CD4-positive, alpha-beta T cell treated with Interleukin-6 for 4 hours (primary cell): ENCODE results near the gene ATAD5.
"Not testable (repeated sequence)": the region's sequence is repeated elsewhere in the genome, so short reads cannot be mapped to it uniquely, and the experiment has no call there.

Source experiments
- DNase-seq: peaks from one replicate; pipeline ENCODE4 v3.0.0-alpha.2; 2020; ENCODE audit warnings: mixed read lengths

The ATAD5 gene

DNA sequence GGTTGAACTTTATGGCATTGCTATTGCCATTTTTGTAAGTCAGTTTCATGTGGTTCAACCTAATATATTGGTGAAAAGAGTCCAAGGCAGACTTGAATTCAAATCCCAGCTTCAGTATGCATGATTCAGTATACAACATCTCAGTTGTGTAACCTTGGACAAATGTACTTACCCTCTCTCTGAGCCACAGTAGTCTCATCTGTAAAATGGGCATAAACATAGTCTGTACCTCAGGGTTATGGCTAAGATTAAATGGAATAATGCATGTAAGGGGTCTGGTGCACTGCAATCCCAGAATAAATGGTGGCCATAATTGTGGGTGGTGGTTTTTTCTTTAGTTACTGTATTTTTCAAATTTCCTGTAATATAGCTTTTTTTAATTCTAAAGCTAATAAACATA lies 85.3 kb downstream of the ATAD5 start:
- no peak for DNase-seq

DNA sequence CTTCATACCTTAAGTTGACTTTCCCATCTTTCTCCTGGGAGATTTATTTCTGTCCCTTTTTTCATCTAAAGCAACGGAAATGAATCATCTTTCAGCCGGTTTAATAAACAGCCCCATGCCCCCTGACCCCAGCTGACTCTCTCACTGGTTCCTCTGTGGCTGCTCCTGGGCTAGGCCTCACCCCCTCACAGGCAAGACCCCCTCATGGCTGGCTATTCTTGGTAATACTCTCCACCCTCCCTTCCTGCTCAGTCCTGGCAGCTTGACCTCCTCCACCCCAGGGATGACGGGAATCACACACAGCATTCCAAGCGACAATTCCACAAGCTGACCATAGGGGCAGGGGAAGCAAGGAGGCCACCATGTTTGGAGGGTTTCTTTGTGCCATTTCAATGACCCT lies 88.5 kb downstream of the ATAD5 start:
- no peak for DNase-seq

GRCh38 chr17:30920683-30921543 lies 89.1 kb downstream of the ATAD5 start:
- DNase-seq = no peak

DNA sequence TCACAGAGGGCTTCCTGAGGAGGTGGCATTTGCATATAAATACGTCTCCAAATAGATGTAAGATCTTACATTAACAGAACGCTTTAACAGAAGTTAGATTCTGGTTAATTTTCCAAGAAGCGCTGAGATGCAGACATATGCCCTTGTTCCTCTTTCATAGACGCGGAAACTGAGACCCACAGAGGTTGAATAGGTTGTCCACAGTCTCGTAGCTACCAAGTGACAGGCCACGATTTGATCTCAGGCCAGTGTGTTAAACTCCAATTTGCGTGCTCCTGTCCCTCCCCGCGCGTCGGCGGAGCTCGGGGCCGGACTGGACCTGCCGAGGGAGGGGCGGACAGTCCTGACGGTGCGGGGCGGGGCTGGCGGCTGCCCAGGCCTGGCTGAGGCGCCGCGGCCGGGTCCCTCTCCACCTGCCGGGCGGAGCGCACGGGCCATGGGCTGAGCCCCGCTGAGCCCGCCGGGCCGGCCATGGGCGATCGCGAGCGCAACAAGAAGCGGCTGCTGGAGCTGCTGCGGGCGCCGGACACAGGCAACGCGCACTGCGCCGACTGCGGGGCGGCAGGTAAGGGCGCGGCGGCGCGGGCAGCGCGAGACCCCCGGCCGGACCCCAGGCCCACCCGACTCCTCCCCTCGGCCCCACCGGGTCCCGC lies 89.9 kb downstream of the ATAD5 start, which contains the start of gene ADAP2:
ADAP2 (plus strand) TSS at position 402 of the 653 bp plus-strand sequence; CDS start at position 472, 70 bp downstream.
- DNase-seq = no peak

DNA sequence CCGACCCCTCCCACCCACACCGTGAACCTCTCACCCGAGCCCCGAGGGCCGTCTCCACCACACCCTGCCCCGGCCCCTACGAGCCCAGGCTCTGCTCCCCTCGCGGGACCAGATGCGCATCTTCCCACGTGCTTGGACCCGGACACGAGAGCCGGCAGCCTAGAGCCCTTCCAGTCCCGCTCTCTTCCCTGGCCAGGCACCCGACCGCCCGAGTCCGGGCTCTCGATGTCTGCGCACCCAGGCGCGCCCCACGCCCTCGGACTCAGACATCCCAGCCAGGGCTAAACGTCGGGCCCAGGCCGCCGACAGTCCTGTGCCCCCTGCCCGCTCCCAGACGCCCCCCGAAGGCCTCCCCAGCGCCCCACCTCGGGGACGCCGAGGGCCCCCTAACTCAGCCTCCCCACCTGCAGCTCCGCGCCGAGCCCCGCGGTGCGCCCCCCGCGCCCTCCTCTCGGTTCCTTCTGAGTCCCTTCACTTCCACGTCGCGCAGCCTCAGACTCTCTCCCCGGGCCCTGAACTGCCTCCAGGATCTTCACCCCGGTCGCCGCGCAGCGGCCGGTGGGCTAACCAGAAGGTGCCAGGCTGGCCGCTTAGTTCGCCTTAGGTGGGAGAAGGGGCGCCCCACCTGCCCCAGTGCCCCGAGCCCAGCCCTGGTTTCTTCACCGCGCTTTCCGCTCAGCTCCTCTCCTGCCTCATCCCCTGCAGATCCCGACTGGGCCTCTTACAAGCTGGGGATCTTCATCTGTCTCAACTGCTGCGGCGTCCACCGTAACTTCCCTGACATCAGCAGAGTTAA lies 90.7 kb downstream of the ATAD5 start:
- DNase-seq = no peak

DNA sequence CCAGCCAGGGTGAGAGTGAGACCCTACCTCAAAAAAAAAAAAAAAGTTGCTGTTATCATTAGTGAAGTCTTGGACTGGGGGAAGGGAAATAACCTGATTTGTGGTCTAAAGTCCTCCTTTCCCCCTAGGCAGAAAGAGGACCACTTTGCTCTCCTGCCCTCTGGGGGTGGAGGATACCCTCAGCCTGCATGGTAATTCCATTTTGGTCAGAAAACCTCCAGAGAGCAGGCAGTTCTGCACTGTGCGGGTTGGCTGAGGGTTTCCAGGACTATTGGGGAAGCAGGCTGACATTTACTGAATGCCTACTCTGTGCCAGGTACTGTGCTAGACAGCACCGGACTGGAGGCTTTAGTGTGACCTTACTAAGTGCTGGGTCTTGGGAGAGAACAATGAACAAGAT lies 92.6 kb downstream of the ATAD5 start:
- DNase-seq = no peak

DNA sequence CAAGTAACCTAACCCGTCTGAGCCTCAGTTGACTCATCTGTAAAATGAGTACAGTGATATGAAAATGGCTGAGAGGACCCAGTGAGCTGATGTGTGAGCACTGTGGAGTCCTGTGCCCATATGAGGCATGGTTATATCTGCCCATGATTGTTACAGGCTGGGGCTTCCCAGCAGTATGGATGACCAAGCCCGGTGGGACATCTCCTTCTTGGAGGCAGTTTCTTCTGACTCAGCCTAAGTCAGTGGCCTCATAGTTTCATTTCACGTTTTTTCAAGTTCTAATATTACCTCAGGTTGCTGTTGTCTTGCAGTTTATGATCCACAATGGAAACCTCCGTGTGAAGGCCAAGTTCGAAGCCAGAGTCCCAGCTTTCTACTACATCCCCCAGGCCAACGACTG lies 94.8 kb downstream of the ATAD5 start:
- DNase-seq = no peak

DNA sequence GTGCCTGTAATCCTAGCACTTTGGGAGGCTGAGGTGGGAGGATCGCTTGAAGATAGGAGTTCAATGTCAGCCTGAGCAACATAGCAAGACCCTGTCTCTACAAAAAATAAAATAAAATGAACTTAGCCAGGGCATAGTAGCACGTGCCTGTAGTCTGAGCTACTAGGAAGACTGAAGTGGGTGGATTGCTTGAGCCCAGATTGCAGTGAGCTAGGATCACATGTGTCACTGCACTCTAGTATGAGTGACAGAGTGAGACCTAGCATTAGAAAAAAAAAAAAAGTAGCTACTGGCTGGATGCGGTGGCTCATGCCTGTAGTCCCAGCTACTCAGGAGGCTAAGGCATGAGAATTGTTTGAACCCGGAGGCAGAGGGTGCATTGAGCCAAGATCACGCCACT lies 96.0 kb downstream of the ATAD5 start:
- DNase-seq = no peak

GRCh38 chr17:30928584-30928983 lies 96.8 kb downstream of the ATAD5 start:
- no peak for DNase-seq

DNA sequence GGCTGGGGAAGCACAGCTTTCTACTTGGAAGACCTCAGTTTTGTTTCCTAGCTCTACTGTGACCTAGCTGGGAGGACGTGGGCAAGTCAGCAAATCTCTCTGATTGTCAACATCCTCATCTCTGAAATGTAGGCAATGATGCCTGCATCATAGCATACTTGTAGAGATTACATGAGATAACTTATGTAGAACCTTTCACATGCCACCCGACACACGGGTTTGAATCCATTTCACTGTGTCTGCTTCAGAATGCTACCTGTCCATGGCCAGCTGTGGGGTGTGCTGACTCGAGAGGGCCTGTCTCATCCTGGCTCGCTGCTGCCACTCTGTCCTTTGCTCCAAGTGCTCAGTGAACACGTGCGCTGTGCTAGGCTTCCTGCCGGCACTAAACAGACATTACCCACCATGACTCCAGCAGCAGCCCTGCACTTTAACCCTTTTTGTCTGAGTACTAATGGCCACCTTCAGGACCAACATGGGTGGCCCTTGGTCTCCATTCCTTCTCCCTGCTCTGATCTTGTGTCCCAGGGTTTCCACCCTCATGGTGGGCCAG lies 97.4 kb downstream of the ATAD5 start:
- DNase-seq = no peak

DNA sequence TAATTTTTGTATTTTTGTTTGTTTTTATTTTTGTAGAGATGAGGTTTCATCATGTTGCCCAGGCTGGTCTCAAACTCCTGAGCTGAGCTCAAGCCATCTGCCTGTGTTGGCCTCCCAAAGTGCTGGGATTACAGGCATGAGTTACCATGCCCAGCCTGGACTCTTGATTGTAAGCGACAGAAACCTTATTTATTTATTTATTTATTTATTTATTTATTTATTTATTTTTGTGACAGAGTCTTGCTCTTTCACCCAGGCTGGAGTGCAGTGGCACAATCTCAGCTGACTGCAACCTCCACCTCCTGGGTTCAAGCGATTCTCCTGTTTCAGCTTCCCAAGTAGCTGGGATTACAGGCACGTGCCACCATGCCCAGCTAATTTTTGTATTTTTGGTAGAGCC lies 98.1 kb downstream of the ATAD5 start:
- DNase-seq = not testable (repeated sequence)

GRCh38 chr17:30930495-30930894 lies 98.7 kb downstream of the ATAD5 start:
- no peak for DNase-seq

DNA sequence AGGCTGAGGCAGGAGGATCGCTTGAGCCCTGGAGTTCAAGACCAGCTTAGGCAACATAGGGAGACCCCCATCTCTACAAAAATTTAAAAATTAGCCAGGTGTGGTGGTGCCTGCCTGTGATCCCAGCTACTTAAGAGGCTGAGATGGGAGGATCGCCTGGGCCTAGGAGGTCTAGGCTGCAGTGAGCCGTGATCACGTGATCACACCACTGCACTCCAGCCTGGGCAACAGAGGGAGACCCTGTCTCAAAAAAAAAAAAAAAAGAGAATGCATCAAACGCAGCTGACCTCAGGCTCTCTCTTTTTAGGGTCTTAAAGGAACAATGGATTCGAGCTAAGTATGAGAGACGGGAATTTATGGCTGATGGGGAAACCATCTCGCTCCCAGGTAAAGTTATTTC lies 99.8 kb downstream of the ATAD5 start:
- DNase-seq = not testable (repeated sequence)

DNA sequence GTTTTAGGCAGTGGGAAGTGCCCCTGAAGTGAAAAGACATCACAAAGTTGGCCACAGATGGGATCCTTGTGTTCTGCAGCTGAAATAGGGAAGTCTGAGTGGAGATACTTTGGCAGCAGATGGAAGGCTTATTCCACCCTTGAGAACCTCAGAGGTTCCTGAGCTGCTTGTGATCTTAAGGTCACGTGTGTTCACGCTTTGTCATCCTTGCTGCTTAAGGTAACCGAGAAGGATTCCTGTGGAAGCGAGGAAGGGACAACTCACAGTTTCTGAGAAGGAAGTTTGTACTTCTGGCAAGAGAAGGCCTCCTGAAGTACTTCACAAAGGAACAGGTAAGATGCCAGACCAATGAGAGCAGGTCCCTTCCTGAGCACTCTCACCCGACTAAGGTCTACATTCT lies 102.2 kb downstream of the ATAD5 start:
- no peak for DNase-seq

DNA sequence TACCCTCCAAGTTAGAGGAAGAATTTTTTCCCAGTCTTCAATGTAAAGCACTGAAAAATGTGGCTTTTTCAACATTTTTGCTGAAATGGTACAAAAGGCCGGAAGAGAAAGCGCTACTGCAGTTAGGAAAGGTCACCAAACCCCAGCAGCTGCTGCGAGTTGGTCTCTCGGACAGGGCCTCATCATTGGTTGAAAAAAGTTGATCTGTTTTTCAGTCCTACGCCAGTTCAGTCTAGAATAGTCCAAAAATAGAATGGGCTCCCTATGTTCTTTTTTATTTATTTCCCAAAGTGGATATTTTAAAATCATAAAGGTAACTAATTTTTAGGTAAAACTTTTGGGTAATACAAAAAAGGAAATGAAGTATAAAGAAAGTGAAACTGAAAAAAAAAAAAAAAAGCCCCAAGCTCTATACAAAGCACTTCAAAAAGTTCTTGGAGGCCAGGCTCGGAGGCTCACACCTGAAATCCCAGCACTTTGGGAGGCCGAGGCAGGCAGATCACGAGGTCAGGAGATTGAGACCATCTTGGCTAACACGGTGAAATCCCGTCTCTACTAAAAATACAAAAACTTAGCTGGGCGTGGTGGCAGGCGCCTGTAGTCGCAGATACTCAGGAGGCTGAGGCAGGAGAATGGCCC lies 107.4 kb downstream of the ATAD5 start:
- no peak for DNase-seq

DNA sequence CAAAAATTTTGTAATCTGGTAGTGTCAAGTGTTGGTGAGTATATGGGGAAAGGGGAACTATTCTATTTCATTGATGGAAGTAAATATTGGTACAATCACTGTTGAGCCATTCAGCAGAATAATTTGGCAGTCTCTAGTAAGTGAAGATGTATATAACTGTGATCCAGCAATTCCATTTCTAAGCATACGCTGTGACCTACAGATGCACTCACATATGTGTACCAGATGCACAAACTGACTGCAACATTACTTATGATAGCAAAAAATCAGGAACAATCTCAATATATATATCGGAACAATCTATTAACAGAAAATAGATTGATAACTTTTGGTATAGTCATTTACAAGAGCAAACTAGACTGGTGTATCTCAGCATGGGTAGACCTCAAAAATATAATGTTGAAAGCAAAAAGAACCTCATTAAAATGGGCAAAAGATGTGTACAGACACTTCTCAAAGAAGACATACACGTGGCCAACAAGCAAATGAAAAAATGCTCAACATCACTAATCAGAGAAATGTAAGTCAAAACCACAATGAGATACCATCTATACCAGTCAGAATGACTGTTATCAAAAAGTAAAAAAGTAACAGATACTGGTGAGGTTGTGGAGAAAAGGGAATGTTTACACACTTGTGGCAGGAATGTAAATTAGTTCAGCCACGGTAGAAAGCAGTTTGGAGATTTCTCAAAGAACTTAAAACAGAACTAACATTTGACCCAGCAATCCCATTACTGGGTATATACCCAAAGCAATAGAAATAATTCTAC lies 110.7 kb downstream of the ATAD5 start:
- no peak for DNase-seq
